HCT116 (cell line): ENCODE results near the gene MCOLN3. TPM values are rescaled to one million over a fixed set of nuclear protein-coding genes. Genes with fewer than 3 reads are reported as not detected.
A peak's percentile ranks its signal among the peaks of the same experiment; 100 is the strongest.

Experiments
- ATAC-seq: fragments of 200-7000 bp; cut with Tn5 transposase; 2 replicates; pipeline ENCODE4 v1.9.1; 2020; ENCODE audit warnings: mild to moderate bottlenecking, moderate library complexity
- BruUV-seq: library from RNA; stranded (reverse); fragments of 400-500 nt; replicated peaks from 2 replicates; lab custom pipeline; 2021; lab: Mats Ljungman, UMichigan
- CTCF ChIA-PET: fragments of 300-600 bp; sonication (Branson Sonifier 250); formaldehyde crosslinking; loops from one replicate; lab custom pipeline; 2021; ENCODE audit warnings: antibody characterized with exemption; lab: Charles Lee
- POLR2A ChIA-PET: fragments of 300-600, 350-600 bp; sonication (Branson Sonifier 250); formaldehyde crosslinking; loops from one replicate; lab custom pipeline; 2021; ENCODE audit warnings: antibody characterized with exemption; lab: Charles Lee
- RAD21 ChIA-PET, 2 experiments: fragments of 300-600 bp; sonication (Branson Sonifier 250); formaldehyde crosslinking; loops; one replicate each; lab custom pipeline; 2023; ENCODE audit warnings: low total read pairs in 2 of 2; ENCODE audit not compliant: uncharacterized antibody in 2 of 2, unreplicated experiment in 2 of 2, low non-redundant PET in 1 of 2; lab: Charles Lee
- DNase-seq: peaks from one replicate; pipeline ENCODE4 v3.0.0-alpha.2; 2010; ENCODE audit warnings: low read depth, low spot score
- H2AFZ ChIP-seq: fragments of 200-600 bp; shearing (Covaris generic), sonication (generic); 2 replicates; pipeline ENCODE4 v1.6.1; 2017; ENCODE audit warnings: low read depth, mixed run types, mixed read lengths, antibody characterized with exemption, low read length; ENCODE audit not compliant: poor library complexity, severe bottlenecking
- H3K27ac ChIP-seq: 2 replicates; pipeline ENCODE4 v1.5.1; 2012; ENCODE audit warnings: low read depth, low read length
- H3K27me3 ChIP-seq: fragments of 200-600 bp; sonication (generic); 2 replicates; pipeline ENCODE4 v1.6.1; 2016; ENCODE audit warnings: mixed run types, low read length, mixed read lengths; ENCODE audit not compliant: insufficient read depth
- H3K36me3 ChIP-seq, 2 experiments: fragments of 200-500 bp in 1 of 2; fragments of 200-600 bp in 1 of 2; sonication (Bioruptor generic) in 1 of 2; sonication (generic) in 1 of 2; 2 replicates each; pipeline versions ENCODE4 v1.5.1 to v1.6.1; 2014 to 2016; ENCODE audit warnings: low read length in 2 of 2, inconsistent platforms in 1 of 2, mixed read lengths in 1 of 2, mixed run types in 1 of 2; ENCODE audit not compliant: insufficient read depth in 2 of 2, control insufficient read depth in 1 of 2
- H3K4me1 ChIP-seq, 2 experiments: fragments of 200-600 bp in 1 of 2; sonication (generic) in 1 of 2; 2 replicates each; pipeline versions ENCODE4 v1.5.1 to v1.6.1; 2012 to 2017; ENCODE audit warnings: low read length in 2 of 2, inconsistent platforms in 1 of 2, mild to moderate bottlenecking in 1 of 2, mixed read lengths in 1 of 2, mixed run types in 1 of 2, moderate library complexity in 1 of 2; ENCODE audit not compliant: insufficient read depth in 2 of 2, control insufficient read depth in 1 of 2
- H3K4me2 ChIP-seq: fragments of 200-600 bp; sonication (generic); 2 replicates; pipeline ENCODE4 v1.6.1; 2017; ENCODE audit warnings: mixed run types, low read length, mixed read lengths
- H3K4me3 ChIP-seq, 2 experiments: fragments of 200-600 bp in 1 of 2; sonication (generic) in 1 of 2; replicated peaks in 1 of 2; 2 replicates each; pipeline ENCODE4 v1.5.1; 2011 to 2016; ENCODE audit warnings: low read length in 2 of 2, control low read depth in 1 of 2, low read depth in 1 of 2, mild to moderate bottlenecking in 1 of 2, mixed read lengths in 1 of 2, mixed run types in 1 of 2
- H3K79me2 ChIP-seq: fragments of 200-600 bp; sonication (generic); 2 replicates; pipeline ENCODE4 v1.6.1; 2017; ENCODE audit warnings: mild to moderate bottlenecking, mixed run types, low read length, moderate library complexity, mixed read lengths; ENCODE audit not compliant: insufficient read depth
- H3K9ac ChIP-seq: fragments of 200-600 bp; sonication (generic); 2 replicates; pipeline ENCODE4 v1.6.1; 2016; ENCODE audit warnings: low read length, mixed read lengths
- H3K9me2 ChIP-seq: fragments of 200-600 bp; sonication (generic), shearing (Covaris generic); 2 replicates; pipeline ENCODE4 v1.6.1; 2017; ENCODE audit warnings: mixed run types, mild to moderate bottlenecking, moderate library complexity; ENCODE audit not compliant: insufficient read depth
- H3K9me3 ChIP-seq, 2 experiments: fragments of 200-500 bp in 1 of 2; fragments of 200-600 bp in 1 of 2; sonication (Bioruptor generic) in 1 of 2; sonication (generic) in 1 of 2; 2 replicates each; pipeline ENCODE4 v1.6.1; 2014 to 2017; ENCODE audit warnings: low read length in 2 of 2, mixed read lengths in 2 of 2, inconsistent platforms in 1 of 2, low read depth in 1 of 2, mild to moderate bottlenecking in 1 of 2, mixed run types in 1 of 2, moderate library complexity in 1 of 2; ENCODE audit not compliant: control insufficient read depth in 1 of 2, insufficient read depth in 1 of 2
- H4K20me1 ChIP-seq: fragments of 200-600 bp; sonication (generic), shearing (Covaris generic); 2 replicates; pipeline ENCODE4 v1.6.1; 2017; ENCODE audit warnings: mixed run types, mild to moderate bottlenecking, moderate library complexity; ENCODE audit not compliant: insufficient read depth
- ELF1 ChIP-seq: IDR thresholded peaks from 2 replicates; pipeline ENCODE4 v1.6.1; 2012; ENCODE audit warnings: low read depth, borderline replicate concordance
- FOSL1 ChIP-seq: IDR thresholded peaks from 2 replicates; pipeline ENCODE4 v1.6.1; 2012; ENCODE audit warnings: low read depth
- RAD21 ChIP-seq: IDR thresholded peaks from 2 replicates; pipeline ENCODE4 v1.6.1; 2012; ENCODE audit warnings: low read depth, mild to moderate bottlenecking
- SP1 ChIP-seq: IDR thresholded peaks from 2 replicates; pipeline ENCODE4 v1.6.1; 2012; ENCODE audit warnings: low read depth
- SRF ChIP-seq: IDR thresholded peaks from 2 replicates; pipeline ENCODE4 v1.6.1; 2012; ENCODE audit warnings: low read depth
- intact Hi-C: fragments of 100-400 bp; cut with micrococcal nuclease; formaldehyde crosslinking; loops from 2 replicates; pipeline ENCODE4 v1.10.0; 2022
- total RNA-seq: library from RNA; stranded (reverse); gene quantifications from one replicate; pipeline ENCODE4 v1.2.1, GENCODE V29; 2021; ENCODE audit not compliant: unreplicated experiment
- TF ChIP-seq, protein P1 (sequence below): IDR thresholded peaks from 2 replicates; pipeline ENCODE4 v1.6.1; 2012
- TF ChIP-seq, protein P2 (sequence below): IDR thresholded peaks from 2 replicates; pipeline ENCODE4 v1.6.1; 2011; ENCODE audit warnings: mild to moderate bottlenecking, low read length, moderate library complexity; ENCODE audit not compliant: insufficient replicate concordance; ENCODE audit errors: extremely low read depth

Gene MCOLN3
- total RNA-seq, 1 experiment from 2014 or later, result 10.7 TPM

DNA sequence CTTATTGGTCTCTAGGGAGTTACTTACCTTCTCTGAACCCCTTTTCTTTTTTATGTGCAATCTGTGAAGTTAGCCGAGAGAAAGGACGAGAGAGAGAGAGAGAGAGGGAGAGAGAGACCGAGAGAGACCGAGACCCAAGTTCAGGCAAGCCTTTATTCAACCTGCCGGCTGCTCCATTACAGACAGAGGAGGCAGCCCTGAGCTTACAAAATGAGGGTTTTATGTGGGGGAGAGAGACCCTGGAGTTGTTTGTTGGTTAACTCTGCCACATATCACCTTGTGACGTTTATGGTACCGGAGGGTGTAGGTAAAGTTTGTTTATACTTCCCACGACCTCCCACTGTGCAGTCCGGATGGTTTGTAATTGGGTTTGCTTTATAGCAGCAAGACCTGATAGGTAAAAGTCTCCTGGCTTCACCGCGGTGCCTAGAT, 1.5 kb upstream of the MCOLN3 start:
- Histone ChIP-seq H3K9me3 (no peaks in the 10 kb centered on the region), H2AFZ (no peak overlapping the region), H3K4me3 (peak overlapping the region in 1 of 2 experiments; percentile 82; a peak in 1 of 4 replicates), H3K4me1 (peaks cover 3 to 12% of the 10 kb centered on the region in 2 experiments; a peak in 3 of 4 replicates), H4K20me1 (no peaks in the 10 kb centered on the region), H3K27me3 (no peaks in the 10 kb centered on the region), H3K9ac (no peak overlapping the region), H3K9me2 (no peaks in the 10 kb centered on the region), H3K4me2 (peak overlapping the region; percentile 89; the same call in 1 of the 2 replicates), H3K79me2 (no peaks in the 10 kb centered on the region), H3K27ac (no peak overlapping the region), H3K36me3 (no peaks in the 10 kb centered on the region)
- POLR2A ChIA-PET, result interaction anchor here (1.0 kb wide), 1 partner anchor 289 kb away, joined by 3 read pairs; no protein-coding TSS in a partner anchor
- DNase-seq (no peak), ATAC-seq (no peak)
- TF ChIP-seq RAD21 (no peak), SP1 (no peak), ELF1 (no peak), SRF (no peak), FOSL1 (no peak)
- TF ChIP-seq, protein P1, sequence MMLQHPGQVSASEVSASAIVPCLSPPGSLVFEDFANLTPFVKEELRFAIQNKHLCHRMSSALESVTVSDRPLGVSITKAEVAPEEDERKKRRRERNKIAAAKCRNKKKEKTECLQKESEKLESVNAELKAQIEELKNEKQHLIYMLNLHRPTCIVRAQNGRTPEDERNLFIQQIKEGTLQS, result no peak
- TF ChIP-seq, protein P2, sequence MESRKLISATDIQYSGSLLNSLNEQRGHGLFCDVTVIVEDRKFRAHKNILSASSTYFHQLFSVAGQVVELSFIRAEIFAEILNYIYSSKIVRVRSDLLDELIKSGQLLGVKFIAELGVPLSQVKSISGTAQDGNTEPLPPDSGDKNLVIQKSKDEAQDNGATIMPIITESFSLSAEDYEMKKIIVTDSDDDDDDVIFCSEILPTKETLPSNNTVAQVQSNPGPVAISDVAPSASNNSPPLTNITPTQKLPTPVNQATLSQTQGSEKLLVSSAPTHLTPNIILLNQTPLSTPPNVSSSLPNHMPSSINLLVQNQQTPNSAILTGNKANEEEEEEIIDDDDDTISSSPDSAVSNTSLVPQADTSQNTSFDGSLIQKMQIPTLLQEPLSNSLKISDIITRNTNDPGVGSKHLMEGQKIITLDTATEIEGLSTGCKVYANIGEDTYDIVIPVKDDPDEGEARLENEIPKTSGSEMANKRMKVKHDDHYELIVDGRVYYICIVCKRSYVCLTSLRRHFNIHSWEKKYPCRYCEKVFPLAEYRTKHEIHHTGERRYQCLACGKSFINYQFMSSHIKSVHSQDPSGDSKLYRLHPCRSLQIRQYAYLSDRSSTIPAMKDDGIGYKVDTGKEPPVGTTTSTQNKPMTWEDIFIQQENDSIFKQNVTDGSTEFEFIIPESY, result no peak
- CTCF ChIA-PET, result interaction anchor here (0.8 kb wide), 1 partner anchor 105 kb away, joined by 3 read pairs; no protein-coding TSS in a partner anchor
- intact Hi-C loops, result no loop called here
- RAD21 ChIA-PET, result no interaction called here
- no TSS peak for BruUV-seq
